Activated CD4-positive, alpha-beta T cell treated with anti-CD3 and anti-CD28 coated beads, Interleukin-2, amount 50 U/mL, for 1 hour (primary cell): Measurements from ENCODE around the gene URI1.
"Not testable (repeated sequence)": the region's sequence is repeated elsewhere in the genome, so short reads cannot be mapped to it uniquely, and the experiment has no call there.

Source experiments
- DNase-seq: peaks from one replicate; pipeline ENCODE4 v3.0.0-alpha.2; 2020

URI1 gene

GRCh38 chr19:30028118-30028991 is 86.3 kb downstream of the URI1 start:
- no peak for DNase-seq

- no peak for DNase-seq
Measured at GRCh38 chr19:30028992-30029343, 86.9 kb downstream of the URI1 start.

GRCh38 chr19:30029721-30030510 is 87.9 kb downstream of the URI1 start:
- no peak for DNase-seq

GRCh38 chr19:30034321-30034720 is 92.3 kb downstream of the URI1 start:
- DNase-seq: no peak

- no peak for DNase-seq
Measured at GRCh38 chr19:30036154-30037129, 94.4 kb downstream of the URI1 start.

- DNase-seq: no peak
Measured at GRCh38 chr19:30037835-30038234, 95.8 kb downstream of the URI1 start.

GRCh38 chr19:30041931-30042330 is 99.9 kb downstream of the URI1 start:
- DNase-seq: not testable (repeated sequence)

GRCh38 chr19:30043008-30043407 is 101.0 kb downstream of the URI1 start:
- DNase-seq: not testable (repeated sequence)

GRCh38 chr19:30044273-30045248 is 102.5 kb downstream of the URI1 start:
- no peak for DNase-seq

GRCh38 chr19:30046522-30046921 is 104.5 kb downstream of the URI1 start:
- no peak for DNase-seq

- DNase-seq: no peak
Measured at GRCh38 chr19:30047432-30047831, 105.4 kb downstream of the URI1 start.

GRCh38 chr19:30049226-30049625 is 107.2 kb downstream of the URI1 start:
- no peak for DNase-seq

GRCh38 chr19:30049846-30050667 is 108.0 kb downstream of the URI1 start:
- no peak for DNase-seq

GRCh38 chr19:30052122-30053075 is 110.4 kb downstream of the URI1 start:
- DNase-seq: no peak

GRCh38 chr19:30053558-30053957 is 111.5 kb downstream of the URI1 start:
- DNase-seq: no peak

GRCh38 chr19:30054210-30054609 is 112.2 kb downstream of the URI1 start:
- DNase-seq: no peak

GRCh38 chr19:30056580-30056979 is 114.5 kb downstream of the URI1 start:
- DNase-seq: no peak

GRCh38 chr19:30059741-30060457 is 117.9 kb downstream of the URI1 start:
- DNase-seq: no peak
